Activated effector memory CD4-positive, alpha-beta T cell treated with anti-CD3 and anti-CD28 coated beads, Interleukin-2, amount 50 U/mL, for 16 hours (primary cell): Measurements from ENCODE around the gene TACR1.

Experiments used
- DNase-seq: peaks from one replicate; pipeline ENCODE4 v3.0.0-alpha.2; 2020

The TACR1 gene

GRCh38 chr2:75139171-75139570, 60.1 kb downstream of the TACR1 start:
- DNase-seq = no peak

- DNase-seq = no peak
Measured at GRCh38 chr2:75138528-75138927, 60.8 kb downstream of the TACR1 start.

- DNase-seq = no peak
Measured at GRCh38 chr2:75135776-75136400, 63.4 kb downstream of the TACR1 start.

- no peak for DNase-seq
Measured at GRCh38 chr2:75134860-75135259, 64.5 kb downstream of the TACR1 start.

- no peak for DNase-seq
Measured at GRCh38 chr2:75133621-75134570, 65.4 kb downstream of the TACR1 start.

- no peak for DNase-seq
Measured at GRCh38 chr2:75130171-75130570, 69.1 kb downstream of the TACR1 start.

- no peak for DNase-seq
Measured at GRCh38 chr2:75123876-75124275, 75.4 kb downstream of the TACR1 start.

GRCh38 chr2:75113231-75113869, 86.0 kb downstream of the TACR1 start:
- no peak for DNase-seq

- DNase-seq = no peak
Measured at GRCh38 chr2:75108937-75109482, 90.3 kb downstream of the TACR1 start.

- no peak for DNase-seq
Measured at GRCh38 chr2:75102011-75102410, 97.3 kb downstream of the TACR1 start.

GRCh38 chr2:75100801-75101151, 98.5 kb downstream of the TACR1 start:
- DNase-seq = no peak

GRCh38 chr2:75100011-75100800, 99.1 kb downstream of the TACR1 start:
- DNase-seq = no peak

GRCh38 chr2:75099521-75099922, 99.8 kb downstream of the TACR1 start:
- no peak for DNase-seq

- DNase-seq = no peak
Measured at GRCh38 chr2:75098856-75099255, 100.5 kb downstream of the TACR1 start.

GRCh38 chr2:75097831-75098230, 101.5 kb downstream of the TACR1 start:
- no peak for DNase-seq

- no peak for DNase-seq
Measured at GRCh38 chr2:75094405-75094804, 104.9 kb downstream of the TACR1 start.

GRCh38 chr2:75090770-75091515, 108.4 kb downstream of the TACR1 start:
- no peak for DNase-seq

GRCh38 chr2:75089471-75089870, 109.8 kb downstream of the TACR1 start:
- no peak for DNase-seq

GRCh38 chr2:75088791-75089190, 110.5 kb downstream of the TACR1 start:
- DNase-seq = no peak

GRCh38 chr2:75087736-75088135, 111.6 kb downstream of the TACR1 start:
- DNase-seq = no peak

GRCh38 chr2:75079575-75079974, 119.7 kb downstream of the TACR1 start:
- no peak for DNase-seq

GRCh38 chr2:75077909-75078308, 121.4 kb downstream of the TACR1 start:
- DNase-seq = no peak
